GM06990 (cell line): ENCODE measurements around the gene CDC5L.

ENCODE experiments used
- DNase-seq: peaks from one replicate; pipeline ENCODE4 v3.0.0-alpha.2; 2011; ENCODE audit not compliant: insufficient read length; ENCODE audit errors: extremely low read depth
- H3K27me3 ChIP-seq: replicated peaks from 2 replicates; pipeline ENCODE4 v1.6.0; 2011; ENCODE audit warnings: low read length; ENCODE audit not compliant: control insufficient read depth, insufficient read depth
- H3K36me3 ChIP-seq: 2 replicates; pipeline ENCODE4 v1.5.1; 2011; ENCODE audit warnings: low read length; ENCODE audit not compliant: control insufficient read depth, insufficient read depth
- H3K4me3 ChIP-seq: replicated peaks from 2 replicates; pipeline ENCODE4 v1.5.1; 2011; ENCODE audit warnings: low read depth, mild to moderate bottlenecking, control low read depth, low read length
- CTCF ChIP-seq: IDR thresholded peaks from 2 replicates; pipeline ENCODE4 v1.5.1; 2011; ENCODE audit warnings: low read length, control low read depth, mild to moderate bottlenecking, inconsistent platforms; ENCODE audit not compliant: insufficient read depth, poor library complexity, severe bottlenecking

Gene CDC5L

GRCh38 chr6:44409207-44409794 lies 21.8 kb downstream of the CDC5L start:
- DNase-seq = no peak
- Histone ChIP-seq H3K36me3 (peaks cover 13% of the 10 kb centered on the region), H3K27me3 (no peaks in the 10 kb centered on the region), H3K4me3 (no peak overlapping the region)
- no peak for TF ChIP-seq CTCF

- Histone ChIP-seq H3K36me3 (peaks cover 9% of the 10 kb centered on the region), H3K27me3 (no peaks in the 10 kb centered on the region), H3K4me3 (no peak overlapping the region)
- no peak for DNase-seq
- TF ChIP-seq CTCF = no peak
Observed at GRCh38 chr6:44410363-44410762, 22.9 kb downstream of the CDC5L start.

- no peaks in the 10 kb centered on the region for H3K27me3 ChIP-seq
- H3K36me3 ChIP-seq = peaks cover 10% of the 10 kb centered on the region
- H3K4me3 ChIP-seq = no peak overlapping the region
- TF ChIP-seq CTCF = no peak
- DNase-seq = no peak
Observed at GRCh38 chr6:44411141-44411540, 23.6 kb downstream of the CDC5L start.

- no peak overlapping the region for H3K4me3 ChIP-seq
- peaks cover 16% of the 10 kb centered on the region for H3K36me3 ChIP-seq
- no peaks in the 10 kb centered on the region for H3K27me3 ChIP-seq
- DNase-seq = no peak
- peak; percentile 5 for TF ChIP-seq CTCF
Observed at GRCh38 chr6:44415449-44415848, 27.9 kb downstream of the CDC5L start.

GRCh38 chr6:44415873-44416502 lies 28.5 kb downstream of the CDC5L start:
- DNase-seq = no peak
- Histone ChIP-seq H3K36me3 (peaks cover 15% of the 10 kb centered on the region), H3K27me3 (no peaks in the 10 kb centered on the region), H3K4me3 (no peak overlapping the region)
- no peak for TF ChIP-seq CTCF
